ENCODE measurements around the gene EXOSC10.
"Not testable (repeated sequence)": the region's sequence is repeated elsewhere in the genome, so short reads cannot be mapped to it uniquely, and the experiment has no call there.

DNA sequence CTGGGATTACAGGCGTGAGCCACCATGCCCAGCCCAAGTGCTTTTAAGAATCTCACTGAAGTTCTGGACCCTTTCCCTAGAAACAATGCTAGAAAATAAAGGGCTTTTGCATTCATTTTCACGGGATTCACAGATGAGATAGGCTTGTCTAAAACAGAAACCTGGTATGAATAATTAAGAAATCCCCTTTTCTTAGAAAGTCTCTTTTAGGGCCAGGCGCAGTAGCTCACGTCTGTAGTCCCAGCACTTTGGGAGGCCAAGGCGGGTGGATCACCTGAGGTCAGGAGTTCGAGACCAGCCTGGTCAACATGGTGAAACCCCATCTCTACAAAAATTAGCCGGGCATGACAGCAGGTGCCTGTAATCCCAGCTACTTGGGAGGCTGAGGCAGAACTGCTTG is 26.3 kb downstream of the EXOSC10 start:
- TF ChIP-seq, protein P1, sequence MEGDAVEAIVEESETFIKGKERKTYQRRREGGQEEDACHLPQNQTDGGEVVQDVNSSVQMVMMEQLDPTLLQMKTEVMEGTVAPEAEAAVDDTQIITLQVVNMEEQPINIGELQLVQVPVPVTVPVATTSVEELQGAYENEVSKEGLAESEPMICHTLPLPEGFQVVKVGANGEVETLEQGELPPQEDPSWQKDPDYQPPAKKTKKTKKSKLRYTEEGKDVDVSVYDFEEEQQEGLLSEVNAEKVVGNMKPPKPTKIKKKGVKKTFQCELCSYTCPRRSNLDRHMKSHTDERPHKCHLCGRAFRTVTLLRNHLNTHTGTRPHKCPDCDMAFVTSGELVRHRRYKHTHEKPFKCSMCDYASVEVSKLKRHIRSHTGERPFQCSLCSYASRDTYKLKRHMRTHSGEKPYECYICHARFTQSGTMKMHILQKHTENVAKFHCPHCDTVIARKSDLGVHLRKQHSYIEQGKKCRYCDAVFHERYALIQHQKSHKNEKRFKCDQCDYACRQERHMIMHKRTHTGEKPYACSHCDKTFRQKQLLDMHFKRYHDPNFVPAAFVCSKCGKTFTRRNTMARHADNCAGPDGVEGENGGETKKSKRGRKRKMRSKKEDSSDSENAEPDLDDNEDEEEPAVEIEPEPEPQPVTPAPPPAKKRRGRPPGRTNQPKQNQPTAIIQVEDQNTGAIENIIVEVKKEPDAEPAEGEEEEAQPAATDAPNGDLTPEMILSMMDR (conservative IDR thresholded peaks at IDR 0.05): not testable (repeated sequence)
- TF ChIP-seq ZFX (IDR thresholded peaks at IDR 0.05): not testable (repeated sequence)

Measured in C4-2B (cell line).